Astrocyte of the cerebellum (primary cell): ENCODE results near the gene ZFR2.
"Not testable (repeated sequence)": the region's sequence is repeated elsewhere in the genome, so short reads cannot be mapped to it uniquely, and the experiment has no call there.

ENCODE experiments used
- DNase-seq: peaks from one replicate; pipeline ENCODE4 v3.0.0-alpha.2; 2011; ENCODE audit warnings: low read depth
- H3K4me3 ChIP-seq: 2 replicates; pipeline ENCODE4 v1.5.1; 2011; ENCODE audit warnings: mild to moderate bottlenecking, low read depth, low read length, moderate library complexity
- CTCF ChIP-seq: IDR thresholded peaks from 2 replicates; pipeline ENCODE4 v1.5.1; 2012; ENCODE audit warnings: low read length, low read depth, moderate library complexity, mild to moderate bottlenecking; ENCODE audit errors: missing control alignments
- in situ Hi-C: cut with HindIII; loops from 2 replicates; pipeline ENCODE4 v1.10.0; 2017; ENCODE audit warnings: low sequenced_read_pairs

ZFR2 gene

GRCh38 chr19:3770136-3770999, 98.5 kb downstream of the ZFR2 start:
- in situ Hi-C loops = no loop called here
- H3K4me3 ChIP-seq = no peak overlapping the region
- no peak for DNase-seq
- no peak for TF ChIP-seq CTCF

- no peak overlapping the region for H3K4me3 ChIP-seq
- no peak for DNase-seq
- in situ Hi-C loops = no loop called here
- TF ChIP-seq CTCF = no peak
Observed at GRCh38 chr19:3769494-3769893, 99.3 kb downstream of the ZFR2 start.

GRCh38 chr19:3768748-3769099, 100.1 kb downstream of the ZFR2 start:
- in situ Hi-C loops = no loop called here
- no peak for DNase-seq
- no peak for TF ChIP-seq CTCF
- H3K4me3 ChIP-seq = no peak overlapping the region

GRCh38 chr19:3768015-3768747, 100.7 kb downstream of the ZFR2 start:
- in situ Hi-C loops = no loop called here
- TF ChIP-seq CTCF = no peak
- DNase-seq = no peak
- no peak overlapping the region for H3K4me3 ChIP-seq

GRCh38 chr19:3767050-3767449, 101.8 kb downstream of the ZFR2 start:
- H3K4me3 ChIP-seq = no peak overlapping the region
- no peak for TF ChIP-seq CTCF
- in situ Hi-C loops = no loop called here
- DNase-seq = no peak

GRCh38 chr19:3766520-3766919, 102.3 kb downstream of the ZFR2 start:
- no peak for TF ChIP-seq CTCF
- H3K4me3 ChIP-seq = no peak overlapping the region
- in situ Hi-C loops = no loop called here
- DNase-seq = no peak

- in situ Hi-C loops, DNase-seq: not testable (repeated sequence)
Observed at GRCh38 chr19:3765757-3766156, 103.1 kb downstream of the ZFR2 start.

More at GRCh38 chr19:3765757-3766156, 103.1 kb downstream of the ZFR2 start:
- not testable (repeated sequence) for H3K4me3 ChIP-seq
